HG03066 (cell line): ENCODE measurements around the gene KLRC3.
"Not testable (repeated sequence)": the region's sequence is repeated elsewhere in the genome, so short reads cannot be mapped to it uniquely, and the experiment has no call there.

Experiments
- ATAC-seq: cut with Tn5 transposase; IDR thresholded peaks from one replicate; pipeline ENCODE4 v1.9.1; 2021; ENCODE audit warnings: low read depth; ENCODE audit not compliant: unreplicated experiment

Gene KLRC3

DNA sequence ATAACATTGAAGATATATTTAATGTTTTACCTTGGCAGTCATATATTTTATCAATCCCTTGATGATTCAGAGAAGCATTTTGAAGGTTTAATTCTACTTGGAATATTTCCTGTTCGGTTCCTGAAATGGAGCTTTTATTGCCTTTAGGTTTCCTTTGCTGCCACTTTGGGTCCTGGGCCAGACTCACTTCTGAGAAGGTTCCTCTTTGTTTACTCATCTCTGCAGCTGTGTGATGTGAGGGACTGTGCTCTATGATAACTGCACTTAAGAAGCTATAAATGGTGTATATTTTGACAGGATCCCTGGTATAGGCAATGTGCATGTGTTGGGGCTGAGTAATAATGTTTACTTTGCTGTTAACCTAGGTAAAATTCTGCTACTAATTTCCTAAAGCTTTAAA, at the start of gene KLRC3:
Gene KLRC3 (minus strand): TSS at position 262 of the 400 bp plus-strand sequence. CDS start 45 bp downstream, at position 217.
- ATAC-seq: not testable (repeated sequence)

DNA sequence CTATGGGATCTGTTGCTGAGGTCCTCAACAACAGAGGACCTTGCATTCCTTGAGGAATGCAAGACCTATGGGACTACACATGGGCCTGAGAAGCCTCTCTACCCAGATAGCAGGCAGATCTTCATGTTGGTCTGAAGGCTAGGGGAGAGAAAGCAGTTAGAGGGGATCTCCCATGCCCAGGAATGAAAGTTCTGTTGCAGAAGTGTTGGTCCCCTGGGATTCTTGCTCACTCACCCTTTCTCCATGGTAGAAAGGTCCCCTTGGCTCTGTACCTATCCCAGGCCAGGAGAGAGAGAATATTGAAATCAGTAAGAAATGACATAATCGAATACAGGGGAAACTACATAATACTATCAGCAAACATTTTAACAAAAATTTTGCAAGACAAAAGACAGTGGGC, 49.3 kb upstream of the KLRC3 start:
- no peak for ATAC-seq

DNA sequence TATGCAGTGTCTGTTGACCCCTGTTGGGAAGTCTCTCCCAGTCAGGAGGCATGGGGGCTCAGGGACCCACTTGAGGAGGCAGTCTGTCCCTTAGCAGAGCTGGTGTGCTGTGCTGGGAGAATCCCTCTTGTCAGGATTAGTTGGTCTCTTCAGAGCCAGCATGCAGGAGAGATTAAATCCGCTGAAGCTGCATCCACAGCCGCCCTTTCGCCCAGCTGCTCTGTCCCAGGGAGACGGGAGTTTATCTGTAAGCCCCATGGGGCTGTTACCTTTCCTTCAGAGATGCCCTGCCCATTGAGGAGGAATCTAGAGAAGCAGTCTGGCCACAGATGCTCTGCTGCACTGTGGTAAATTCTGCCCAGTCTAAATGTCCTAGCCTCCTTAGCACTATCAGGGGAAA, 45.9 kb upstream of the KLRC3 start:
- ATAC-seq: no peak

DNA sequence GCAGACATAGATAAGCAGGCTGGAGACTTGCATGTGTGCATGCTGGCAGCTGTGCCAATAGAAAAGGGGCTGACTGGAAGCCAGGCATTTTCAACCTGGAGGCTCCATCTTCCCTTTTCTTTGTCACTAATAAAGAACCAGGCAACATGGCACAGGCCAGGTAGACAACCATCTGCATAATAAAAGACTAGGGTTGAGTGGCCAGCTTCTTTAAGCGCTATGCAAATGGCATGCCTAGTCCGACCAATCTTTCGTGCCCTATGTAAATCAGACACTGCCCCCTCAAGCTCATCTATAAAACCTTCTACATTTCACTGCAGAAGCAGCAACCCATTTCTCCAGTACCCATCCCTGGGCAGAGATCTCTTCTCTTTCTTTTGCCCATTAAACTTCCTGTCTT, 37.4 kb upstream of the KLRC3 start:
- ATAC-seq: no peak

DNA sequence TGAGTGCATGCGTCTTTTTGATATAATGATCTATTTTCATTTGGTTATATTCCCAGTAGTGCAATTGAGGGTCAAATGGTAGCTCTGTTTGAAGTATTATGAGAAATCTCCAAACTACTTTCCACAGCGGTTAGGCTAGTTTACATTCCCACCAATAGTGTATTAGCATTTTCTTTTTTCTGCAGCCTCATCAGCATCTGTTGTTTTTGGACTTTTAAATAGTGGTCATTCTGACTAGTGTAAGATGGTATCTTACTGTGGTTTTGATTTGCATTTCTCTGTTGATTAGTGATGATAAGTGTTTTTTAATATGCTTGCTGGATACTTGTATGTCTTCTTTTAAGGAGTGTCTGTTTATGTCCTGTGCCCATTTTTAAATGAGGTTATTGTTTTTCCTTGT, 36.5 kb upstream of the KLRC3 start:
- ATAC-seq: no peak

DNA sequence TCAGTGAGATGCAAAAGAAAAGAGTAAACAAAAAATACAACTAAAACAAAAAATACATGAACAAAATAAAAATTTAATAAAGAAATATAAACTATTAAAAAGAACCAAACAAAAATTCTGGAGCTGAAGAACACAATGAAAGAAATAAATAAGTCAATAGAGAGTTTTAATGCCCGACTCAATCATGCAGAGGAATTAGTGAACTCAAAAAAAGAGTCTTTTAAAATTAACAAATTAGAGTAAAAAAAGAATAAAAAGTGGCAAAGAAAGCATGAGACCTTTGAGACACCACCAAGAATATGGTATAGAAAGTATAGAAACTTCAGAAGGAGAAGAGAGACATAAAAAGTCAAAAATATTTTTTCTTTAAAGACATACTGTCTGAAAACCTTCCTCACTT, 35.4 kb upstream of the KLRC3 start:
- ATAC-seq: no peak

DNA sequence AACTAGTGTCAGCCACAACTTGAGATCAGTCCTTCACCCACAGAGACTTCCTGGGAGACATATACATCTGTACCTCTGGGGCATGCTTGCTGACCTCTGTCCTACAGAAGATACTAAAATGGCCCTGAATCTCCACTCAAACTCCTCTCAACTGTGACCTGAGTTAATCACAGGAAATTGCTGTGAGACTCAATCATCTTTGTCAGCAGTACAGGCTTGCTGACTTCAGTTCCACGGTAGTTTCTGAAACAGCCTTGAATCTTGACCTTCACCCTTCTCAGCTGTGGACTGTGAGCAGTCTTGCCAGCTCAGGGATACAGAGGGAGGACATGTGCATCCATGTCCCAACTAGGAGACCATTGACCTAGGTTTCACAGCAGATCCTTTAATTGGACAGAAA, 34.1 kb upstream of the KLRC3 start:
- no peak for ATAC-seq

DNA sequence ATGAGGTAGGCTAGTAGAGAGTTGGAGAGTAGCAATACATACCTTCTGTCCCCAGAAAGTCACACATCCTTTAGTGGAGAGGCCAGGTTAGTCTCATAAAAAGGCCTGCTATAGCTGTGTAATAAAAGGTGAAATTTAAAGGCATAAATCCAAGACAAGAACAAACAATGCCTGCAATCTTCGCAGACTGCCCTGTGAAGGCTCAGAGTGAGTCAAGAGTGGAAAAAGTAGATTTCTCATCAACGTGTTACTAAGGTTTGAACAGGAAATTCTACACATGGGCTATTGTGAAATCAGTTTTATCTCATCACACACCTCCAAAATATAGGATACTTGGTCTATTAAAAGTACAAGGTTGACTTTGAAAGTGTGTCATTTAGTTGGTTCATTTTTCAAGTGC, 32.8 kb upstream of the KLRC3 start, which contains the start of gene KLRC1:
Gene KLRC1 (minus strand): TSS at position 222 of the 400 bp plus-strand sequence. CDS start 2,221 bp downstream, outside the sequence.
- ATAC-seq: no peak

DNA sequence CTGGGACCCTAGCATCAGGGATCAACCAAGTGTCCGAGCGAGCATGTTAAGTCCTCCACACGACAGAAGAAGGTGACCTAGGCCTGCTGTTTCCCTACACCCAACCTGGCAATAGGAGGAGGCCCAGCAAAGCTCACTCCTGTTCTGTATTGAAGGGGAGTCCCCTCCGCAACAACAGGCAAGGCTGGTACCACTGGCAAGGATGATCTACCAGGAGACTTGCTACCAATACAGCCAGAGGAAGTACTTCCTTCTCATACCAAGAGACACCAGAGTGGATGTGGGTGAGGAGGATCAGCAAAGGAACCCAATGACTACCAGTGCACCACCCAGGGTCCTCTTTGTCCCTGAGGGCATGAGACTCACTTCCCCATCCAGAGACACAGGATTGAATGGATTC, 27.8 kb upstream of the KLRC3 start:
- no peak for ATAC-seq

DNA sequence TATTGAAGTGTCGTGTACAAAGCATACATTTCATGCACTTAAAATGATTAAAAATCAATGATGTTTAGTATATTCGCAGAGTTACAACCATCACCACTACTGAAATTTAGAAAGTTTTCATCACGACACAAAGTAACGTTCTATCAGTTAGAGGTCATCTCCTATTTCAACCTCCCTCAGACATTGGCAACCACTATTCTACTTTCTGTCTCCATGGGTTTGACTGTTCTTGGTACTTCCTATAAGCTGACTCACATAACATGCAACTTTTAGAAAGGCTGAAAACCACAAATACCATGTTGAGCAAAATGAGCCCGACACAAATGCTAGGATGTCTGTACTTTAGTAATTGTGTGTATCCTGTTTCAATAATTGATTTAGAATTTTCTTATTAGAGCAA, 25.7 kb upstream of the KLRC3 start:
- not testable (repeated sequence) for ATAC-seq

DNA sequence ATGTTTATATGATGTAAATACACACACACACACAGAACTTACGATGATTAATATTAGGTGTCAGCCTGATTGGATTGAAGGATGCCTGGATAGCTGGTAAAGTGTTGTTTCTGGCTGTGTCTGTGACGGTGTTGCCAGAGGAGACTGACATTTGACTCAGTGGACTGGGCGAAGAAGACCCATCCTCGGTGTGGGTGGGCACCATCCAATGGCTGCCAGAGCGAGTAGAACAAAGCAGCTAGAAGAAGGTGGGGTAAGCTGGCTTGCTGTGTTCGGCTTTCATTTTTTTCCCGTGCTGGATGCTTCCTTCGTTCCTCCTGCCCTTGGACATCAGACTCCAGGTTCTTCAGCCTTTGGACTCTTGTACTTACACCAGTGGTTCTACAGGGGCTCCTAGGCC, 20.7 kb upstream of the KLRC3 start:
- ATAC-seq: not testable (repeated sequence)

DNA sequence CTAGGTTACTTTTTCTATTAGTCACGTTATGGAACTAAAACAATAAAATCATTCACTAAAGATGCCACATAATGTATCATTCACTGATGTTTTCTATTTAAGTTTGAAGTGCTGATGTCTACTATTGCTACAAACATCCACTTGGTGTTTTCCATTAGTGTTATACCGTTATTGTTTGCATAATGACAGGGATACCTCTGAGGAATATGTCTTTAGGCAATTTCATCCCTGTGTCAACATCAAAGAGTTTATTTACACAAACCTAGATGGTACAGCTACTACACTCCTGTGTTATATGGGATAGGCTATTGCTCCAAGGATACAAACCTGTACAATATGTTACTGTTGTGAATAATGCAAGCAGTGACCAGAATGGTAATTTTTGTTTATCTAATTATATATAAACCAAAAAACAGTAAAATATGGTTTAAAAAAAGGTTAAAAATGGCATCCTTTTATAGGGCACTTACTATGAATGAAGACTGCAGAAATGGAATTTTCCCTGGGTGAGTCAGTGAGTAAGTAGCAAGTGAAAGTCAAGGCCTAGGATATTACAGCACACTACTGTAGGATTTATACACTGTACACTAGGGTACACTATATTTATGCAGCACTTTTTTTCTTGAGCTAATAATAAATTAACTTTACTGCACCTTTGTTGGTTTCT, 19.3 kb upstream of the KLRC3 start:
- ATAC-seq: not testable (repeated sequence)

DNA sequence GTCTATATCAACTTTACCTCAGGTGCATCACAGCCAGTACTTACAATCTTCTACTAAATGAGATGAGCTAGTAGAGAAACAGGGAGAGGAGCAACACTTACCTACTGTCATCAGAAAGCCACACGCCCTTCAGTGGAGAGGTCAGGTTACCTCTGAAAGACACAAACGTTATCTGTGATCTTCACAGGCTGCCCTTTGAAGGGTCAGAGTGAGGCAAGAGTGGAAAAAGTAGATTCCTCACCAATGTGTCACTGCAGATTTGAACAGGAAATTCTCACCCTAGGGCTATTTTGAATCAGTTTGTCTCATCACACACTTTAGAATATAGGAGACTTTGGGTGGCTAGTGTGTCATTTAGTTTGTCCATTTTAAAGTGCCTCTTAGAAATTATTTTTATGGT, 17.2 kb upstream of the KLRC3 start:
- not testable (repeated sequence) for ATAC-seq

DNA sequence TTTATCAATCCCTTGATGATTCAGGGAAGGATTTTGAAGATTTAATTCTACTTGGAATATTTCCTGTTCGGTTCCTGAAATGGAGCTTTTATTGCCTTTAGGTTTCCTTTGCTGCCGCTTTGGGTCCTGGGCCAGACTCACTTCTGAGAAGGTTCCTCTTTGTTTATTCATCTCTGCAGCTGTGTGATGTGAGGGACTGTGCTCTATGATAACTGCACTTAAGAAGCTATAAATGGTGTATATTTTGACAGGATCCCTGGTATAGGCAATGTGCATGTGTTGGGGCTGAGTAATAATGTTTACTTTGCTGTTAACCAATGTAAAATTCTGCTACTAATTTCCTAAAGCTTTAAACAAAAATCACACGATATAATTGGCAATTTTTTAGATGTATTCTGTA, 15.4 kb upstream of the KLRC3 start, which contains the start of gene KLRC2:
Gene KLRC2 (minus strand): TSS at position 195 of the 400 bp plus-strand sequence. CDS start 24 bp downstream, at position 171.
- not testable (repeated sequence) for ATAC-seq

DNA sequence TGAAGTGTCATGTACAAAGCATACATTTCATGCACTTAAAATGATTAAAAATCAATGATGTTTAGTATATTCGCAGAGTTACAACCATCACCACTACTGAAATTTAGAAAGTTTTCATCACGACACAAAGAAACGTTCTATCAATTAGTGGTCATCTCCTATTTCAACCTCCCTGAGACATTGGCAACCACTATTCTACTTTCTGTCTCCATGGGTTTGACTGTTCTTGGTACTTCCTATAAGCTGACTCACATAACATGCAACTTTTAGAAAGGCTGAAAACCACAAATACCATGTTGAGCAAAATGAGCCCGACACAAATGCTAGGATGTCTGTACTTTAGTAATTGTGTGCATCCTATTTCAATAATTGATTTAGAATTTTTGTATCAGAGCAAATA, 10.2 kb upstream of the KLRC3 start:
- ATAC-seq: not testable (repeated sequence)

DNA sequence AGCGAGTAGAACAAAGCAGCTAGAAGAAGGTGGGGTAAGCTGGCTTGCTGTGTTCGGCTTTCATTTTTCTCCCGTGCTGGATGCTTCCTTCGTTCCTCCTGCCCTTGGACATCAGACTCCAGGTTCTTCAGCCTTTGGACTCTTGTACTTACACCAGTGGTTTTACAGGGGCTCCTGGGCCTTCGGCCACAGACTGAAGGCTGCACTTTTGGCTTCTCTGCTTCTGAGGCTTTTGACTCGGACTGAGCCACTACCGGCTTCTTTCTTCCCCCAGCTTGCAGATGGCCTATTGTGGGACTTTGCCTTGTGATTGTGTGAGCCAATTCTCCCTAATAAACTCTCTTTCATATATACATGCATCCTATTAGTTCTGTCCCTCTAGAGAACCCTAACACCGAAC, 5.5 kb upstream of the KLRC3 start:
- ATAC-seq: not testable (repeated sequence)

DNA sequence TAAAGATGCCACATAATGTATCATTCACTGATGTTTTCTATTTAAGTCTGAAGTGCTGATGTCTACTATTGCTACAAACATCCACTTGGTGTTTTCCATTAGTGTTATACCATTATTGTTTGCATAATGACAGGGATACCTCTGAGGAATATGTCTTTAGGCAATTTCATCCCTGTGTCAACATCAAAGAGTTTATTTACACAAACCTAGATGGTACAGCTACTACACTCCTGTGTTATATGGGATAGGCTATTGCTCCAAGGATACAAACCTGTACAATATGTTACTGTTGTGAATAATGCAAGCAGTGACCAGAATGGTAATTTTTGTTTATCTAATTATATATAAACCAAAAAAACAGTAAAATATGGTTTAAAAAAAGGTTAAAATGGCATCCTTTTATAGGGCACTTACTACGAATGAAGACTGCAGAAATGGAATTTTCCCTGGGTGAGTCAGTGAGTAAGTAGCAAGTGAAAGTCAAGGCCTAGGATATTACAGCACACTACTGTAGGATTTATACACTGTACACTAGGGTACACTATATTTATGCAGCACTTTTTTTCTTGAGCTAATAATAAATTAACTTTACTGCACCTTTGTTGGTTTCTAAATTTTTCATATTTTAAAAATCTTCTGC, 4.0 kb upstream of the KLRC3 start:
- ATAC-seq: not testable (repeated sequence)

DNA sequence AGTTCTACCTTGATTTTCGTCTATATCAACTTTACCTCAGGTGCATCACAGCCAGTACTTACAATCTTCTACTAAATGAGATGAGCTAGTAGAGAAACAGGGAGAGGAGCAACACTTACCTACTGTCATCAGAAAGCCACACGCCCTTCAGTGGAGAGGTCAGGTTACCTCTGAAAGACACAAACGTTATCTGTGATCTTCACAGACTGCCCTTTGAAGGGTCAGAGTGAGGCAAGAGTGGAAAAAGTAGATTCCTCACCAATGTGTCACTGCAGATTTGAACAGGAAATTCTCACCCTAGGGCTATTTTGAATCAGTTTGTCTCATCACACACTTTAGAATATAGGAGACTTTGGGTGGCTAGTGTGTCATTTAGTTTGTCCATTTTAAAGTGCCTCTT, 1.8 kb upstream of the KLRC3 start:
- ATAC-seq: not testable (repeated sequence)

DNA sequence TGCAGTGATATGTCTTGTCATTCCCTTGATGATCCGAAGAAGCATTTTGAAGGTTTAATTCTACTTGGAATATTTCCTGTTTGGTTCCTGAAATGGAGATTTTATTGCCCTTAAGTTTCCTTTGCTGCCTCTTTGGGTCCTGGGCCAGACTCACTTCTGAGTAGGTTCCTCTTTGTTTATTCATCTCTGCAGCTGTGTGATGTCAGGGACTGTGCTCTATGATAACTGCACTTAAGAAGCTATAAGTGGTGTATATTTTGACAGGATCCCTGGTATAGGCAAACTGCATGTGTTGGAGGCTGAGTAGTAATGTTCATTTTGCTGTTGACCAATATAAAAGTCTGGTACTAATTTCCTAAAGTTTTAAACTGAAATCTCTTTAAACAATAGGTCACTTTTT, 11.0 kb downstream of the KLRC3 start, which contains the start of gene KLRC4:
Gene KLRC4 (minus strand): TSS at position 366 of the 400 bp plus-strand sequence. CDS start 182 bp downstream, at position 184.
- ATAC-seq: no peak

DNA sequence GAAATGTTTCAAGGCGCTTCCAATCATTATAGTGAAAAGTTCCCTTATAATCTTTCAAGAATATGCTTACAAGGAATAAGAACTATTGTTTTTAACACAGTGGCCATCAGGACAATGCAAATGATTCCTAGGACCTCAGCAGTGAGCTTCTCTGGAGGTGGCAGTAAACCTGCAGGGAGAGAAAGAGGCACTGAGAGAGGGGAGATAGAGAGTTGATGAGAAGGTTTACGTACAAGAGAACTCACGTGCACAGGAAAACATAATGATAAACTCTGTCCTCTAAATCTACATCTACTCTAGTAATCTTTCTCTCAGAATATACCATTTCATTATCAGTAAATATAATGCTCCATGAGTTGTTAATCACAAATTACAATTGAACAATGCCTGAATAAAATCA, 11.6 kb downstream of the KLRC3 start:
- ATAC-seq: no peak

DNA sequence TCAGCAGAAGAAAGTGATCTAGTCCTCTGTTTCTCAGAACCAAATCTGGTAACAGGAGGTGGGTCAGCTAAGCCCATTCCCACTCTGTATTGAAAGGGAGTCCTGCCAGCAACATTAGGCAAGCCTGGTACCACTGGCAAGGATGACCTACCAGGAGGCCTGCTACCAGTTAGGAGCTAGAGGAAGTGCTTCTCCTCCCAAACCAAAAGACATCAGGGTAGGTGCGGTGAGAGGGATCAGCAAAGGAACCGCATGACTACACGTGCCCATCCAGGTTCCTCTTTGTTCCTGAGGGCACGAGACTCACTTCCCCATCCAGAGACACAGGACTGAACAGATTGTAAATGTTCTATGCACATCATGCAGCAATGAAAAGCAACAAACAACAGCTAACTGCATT, 13.7 kb downstream of the KLRC3 start:
- no peak for ATAC-seq

DNA sequence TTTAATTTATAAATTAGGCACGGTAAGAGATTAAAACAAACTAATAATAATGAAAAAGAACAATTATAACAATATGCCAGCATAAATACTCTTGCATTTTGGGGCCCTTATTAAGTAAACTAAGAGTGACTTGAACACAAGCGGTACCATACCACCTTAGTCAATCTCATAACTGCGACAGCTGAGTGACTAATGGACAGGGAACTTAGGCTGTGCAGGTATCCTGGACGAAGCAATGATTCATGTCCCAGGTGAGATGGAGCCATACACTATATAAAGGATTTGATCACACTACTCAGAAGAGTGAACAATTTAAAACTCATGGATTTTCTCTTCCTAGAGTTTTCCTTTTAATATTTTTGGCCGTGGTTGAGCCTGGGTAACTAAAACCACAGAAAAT, 15.1 kb downstream of the KLRC3 start:
- ATAC-seq: no peak
